Measurements from ENCODE around the gene MSI2.

MSI2 gene

GRCh38 chr17:57687642-57688041 is 431.3 kb downstream of the MSI2 start:
- H3K9ac ChIP-seq (ENCODE audit: low read length) = no peak overlapping the region
- no peaks in the 10 kb centered on the region for H3K27me3 ChIP-seq (ENCODE audit: low read length)
- no peaks in the 10 kb centered on the region for H4K20me1 ChIP-seq (ENCODE audit: low read depth, low read length)
- no peaks in the 10 kb centered on the region for H3K79me2 ChIP-seq (ENCODE audit: insufficient read depth, low read length)
- no peaks in the 10 kb centered on the region for H3K9me2 ChIP-seq (replicated peaks; ENCODE audit: insufficient read depth, low read length)
- no peak overlapping the region for H3K27ac ChIP-seq (ENCODE audit: low read depth, low read length)
- H3F3A ChIP-seq (ENCODE audit: insufficient read depth) = no peaks in the 10 kb centered on the region
- H3K9me3 ChIP-seq (ENCODE audit: insufficient read depth, low read length) = no peaks in the 10 kb centered on the region
- no peak overlapping the region for H2AFZ ChIP-seq (ENCODE audit: low read depth, low read length, severe bottlenecking)
- H3K4me3 ChIP-seq (ENCODE audit: insufficient read depth, low read length, poor library complexity, severe bottlenecking) = no peak overlapping the region
- H3K4me2 ChIP-seq (ENCODE audit: low read depth, low read length, poor library complexity, severe bottlenecking) = no peak overlapping the region
- no peak for TF ChIP-seq CTCF (IDR thresholded peaks at IDR 0.05; ENCODE audit: insufficient read depth, low read length, poor library complexity, severe bottlenecking)
- no peak for TF ChIP-seq EZH2phosphoT487 (conservative IDR thresholded peaks at IDR 0.05; ENCODE audit: low read length)
- H3K36me3 ChIP-seq (ENCODE audit: low read length) = 0 out of 2 replicates have a peak, but pooled peaks cover 3% of the 10 kb centered on the region

- Histone ChIP-seq H2AFZ (ENCODE audit: low read depth, low read length, severe bottlenecking) (no peak overlapping the region), H4K20me1 (ENCODE audit: low read depth, low read length) (no peaks in the 10 kb centered on the region), H3K9ac (ENCODE audit: low read length) (no peak overlapping the region), H3K27ac (ENCODE audit: low read depth, low read length) (no peak overlapping the region), H3K4me3 (ENCODE audit: insufficient read depth, low read length, poor library complexity, severe bottlenecking) (no peak overlapping the region), H3K27me3 (ENCODE audit: low read length) (no peaks in the 10 kb centered on the region), H3K9me3 (ENCODE audit: insufficient read depth, low read length) (no peaks in the 10 kb centered on the region), H3K9me2 (replicated peaks; ENCODE audit: insufficient read depth, low read length) (no peaks in the 10 kb centered on the region), H3K79me2 (ENCODE audit: insufficient read depth, low read length) (no peaks in the 10 kb centered on the region), H3K4me2 (ENCODE audit: low read depth, low read length, poor library complexity, severe bottlenecking) (no peak overlapping the region), H3F3A (ENCODE audit: insufficient read depth) (no peaks in the 10 kb centered on the region), H3K36me3 (ENCODE audit: low read length) (no peaks in the 10 kb centered on the region)
- TF ChIP-seq EZH2phosphoT487 (conservative IDR thresholded peaks at IDR 0.05; ENCODE audit: low read length) = no peak
- no peak for TF ChIP-seq CTCF (IDR thresholded peaks at IDR 0.05; ENCODE audit: insufficient read depth, low read length, poor library complexity, severe bottlenecking)
Measured at GRCh38 chr17:57689254-57689653, 432.9 kb downstream of the MSI2 start.

DNA sequence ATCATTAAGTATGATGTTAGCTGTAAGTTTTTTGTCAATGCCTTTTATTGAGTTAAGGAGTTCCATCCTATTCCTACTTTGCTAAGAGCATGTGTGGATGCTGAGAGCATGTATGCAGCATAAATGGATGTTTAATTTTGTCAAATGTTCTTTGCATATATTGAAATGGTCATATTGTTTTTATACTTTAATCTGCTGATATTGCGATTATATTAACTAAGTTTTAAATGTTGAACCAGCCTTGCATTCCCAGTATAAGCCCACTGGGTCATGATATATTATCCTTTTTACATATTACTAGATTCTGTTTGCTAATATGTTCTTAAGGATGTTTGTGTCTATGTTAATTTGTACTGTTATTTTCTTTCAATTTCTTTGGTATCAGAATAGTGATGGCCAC is 435.6 kb downstream of the MSI2 start:
- Histone ChIP-seq H3K9ac (ENCODE audit: low read length) (no peak overlapping the region), H3K27me3 (ENCODE audit: low read length) (no peaks in the 10 kb centered on the region), H2AFZ (ENCODE audit: low read depth, low read length, severe bottlenecking) (no peak overlapping the region), H3K9me2 (replicated peaks; ENCODE audit: insufficient read depth, low read length) (no peaks in the 10 kb centered on the region), H3K79me2 (ENCODE audit: insufficient read depth, low read length) (no peaks in the 10 kb centered on the region), H3K4me3 (ENCODE audit: insufficient read depth, low read length, poor library complexity, severe bottlenecking) (no peak overlapping the region), H3K4me2 (ENCODE audit: low read depth, low read length, poor library complexity, severe bottlenecking) (no peak overlapping the region), H3K27ac (ENCODE audit: low read depth, low read length) (no peak overlapping the region), H3K36me3 (ENCODE audit: low read length) (no peaks in the 10 kb centered on the region), H3K9me3 (ENCODE audit: insufficient read depth, low read length) (no peaks in the 10 kb centered on the region), H4K20me1 (ENCODE audit: low read depth, low read length) (no peaks in the 10 kb centered on the region), H3F3A (ENCODE audit: insufficient read depth) (no peaks in the 10 kb centered on the region)
- no peak for TF ChIP-seq EZH2phosphoT487 (conservative IDR thresholded peaks at IDR 0.05; ENCODE audit: low read length)

DNA sequence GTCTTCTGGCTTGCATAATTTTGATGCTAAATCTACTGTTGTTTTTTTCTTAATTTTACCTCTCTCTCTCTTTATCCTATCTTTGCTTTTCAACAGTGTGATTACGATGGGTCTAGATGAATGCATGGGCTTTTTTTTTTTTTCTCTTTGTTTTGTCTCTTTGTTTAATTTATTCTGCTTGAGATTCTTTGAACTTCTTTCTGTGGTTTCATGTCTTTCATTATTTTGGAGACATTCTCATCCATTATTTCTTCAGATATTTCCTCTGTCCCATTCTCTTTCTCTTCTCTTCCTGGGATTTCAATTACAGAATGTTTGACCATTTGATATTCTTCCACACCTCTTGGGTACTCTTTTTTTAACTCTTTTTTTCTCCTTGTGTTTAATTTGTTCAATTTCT is 436.4 kb downstream of the MSI2 start:
- Histone ChIP-seq H3K36me3 (ENCODE audit: low read length) (no peaks in the 10 kb centered on the region), H3K4me3 (ENCODE audit: insufficient read depth, low read length, poor library complexity, severe bottlenecking) (no peak overlapping the region), H3K4me2 (ENCODE audit: low read depth, low read length, poor library complexity, severe bottlenecking) (no peak overlapping the region), H4K20me1 (ENCODE audit: low read depth, low read length) (no peaks in the 10 kb centered on the region), H3K9ac (ENCODE audit: low read length) (no peak overlapping the region), H3K9me2 (replicated peaks; ENCODE audit: insufficient read depth, low read length) (no peaks in the 10 kb centered on the region), H2AFZ (ENCODE audit: low read depth, low read length, severe bottlenecking) (no peak overlapping the region), H3K79me2 (ENCODE audit: insufficient read depth, low read length) (no peaks in the 10 kb centered on the region), H3K9me3 (ENCODE audit: insufficient read depth, low read length) (no peaks in the 10 kb centered on the region), H3K27ac (ENCODE audit: low read depth, low read length) (no peak overlapping the region), H3F3A (ENCODE audit: insufficient read depth) (no peaks in the 10 kb centered on the region), H3K27me3 (ENCODE audit: low read length) (no peaks in the 10 kb centered on the region)
- no peak for TF ChIP-seq CTCF (IDR thresholded peaks at IDR 0.05; ENCODE audit: insufficient read depth, low read length, poor library complexity, severe bottlenecking)
- no peak for TF ChIP-seq EZH2phosphoT487 (conservative IDR thresholded peaks at IDR 0.05; ENCODE audit: low read length)

All from SU-DHL-6 (cell line).